Keratinocyte (primary cell): ENCODE measurements around the gene RTN4RL2. TPM values are rescaled to one million over a fixed set of nuclear protein-coding genes. Genes with fewer than 3 reads are reported as not detected.

Source experiments
- DNase-seq: peaks from one replicate; pipeline ENCODE4 v3.0.0-alpha.2; 2011; ENCODE audit warnings: low read depth, missing footprints, low spot score
- FAIRE-seq: peaks from 2 replicates; lab custom pipeline; 2011; peaks lifted over from hg19 to GRCh38; lab: Jason Lieb, UNC
- H2AFZ ChIP-seq: 2 replicates; pipeline ENCODE4 v1.6.0; 2012; ENCODE audit warnings: low read length, control low read depth, inconsistent platforms; ENCODE audit not compliant: control insufficient read depth
- H3K27ac ChIP-seq: 2 replicates; pipeline ENCODE4 v1.5.1; 2011; ENCODE audit warnings: low read length; ENCODE audit not compliant: control insufficient read depth, insufficient read depth
- H3K27me3 ChIP-seq: 3 replicates; pipeline ENCODE4 v1.6.0; 2011; ENCODE audit warnings: low read length; ENCODE audit not compliant: control insufficient read depth, insufficient read depth; ENCODE audit errors: extremely low read depth
- H3K36me3 ChIP-seq, 2 experiments: 2 replicates in 1 of 2; 3 replicates in 1 of 2; pipeline ENCODE4 v1.5.1; 2011; ENCODE audit warnings: low read length in 2 of 2, mild to moderate bottlenecking in 1 of 2; ENCODE audit not compliant: control insufficient read depth in 2 of 2, insufficient read depth in 2 of 2; ENCODE audit errors: extremely low read depth in 1 of 2
- H3K4me1 ChIP-seq: 3 replicates; pipeline ENCODE4 v1.5.1; 2011; ENCODE audit warnings: low read length; ENCODE audit not compliant: control insufficient read depth, insufficient read depth; ENCODE audit errors: extremely low read depth
- H3K4me2 ChIP-seq: 3 replicates; pipeline ENCODE4 v1.6.0; 2011; ENCODE audit warnings: low read depth, low read length; ENCODE audit not compliant: control insufficient read depth, insufficient read depth; ENCODE audit errors: extremely low read depth
- H3K4me3 ChIP-seq, 3 experiments: fragments of 200-600 bp in 1 of 3; sonication (generic) in 1 of 3; 2 replicates in 2 of 3; 3 replicates in 1 of 3; pipeline ENCODE4 v1.5.1; 2011 to 2016; ENCODE audit warnings: low read length in 3 of 3, mild to moderate bottlenecking in 3 of 3, control low read depth in 2 of 3, inconsistent platforms in 1 of 3, low read depth in 1 of 3, mixed read lengths in 1 of 3, mixed run types in 1 of 3, moderate library complexity in 1 of 3; ENCODE audit not compliant: control insufficient read depth in 2 of 3, insufficient read depth in 2 of 3; ENCODE audit errors: extremely low read depth in 1 of 3
- H3K79me2 ChIP-seq: 2 replicates; pipeline ENCODE4 v1.6.0; 2012; ENCODE audit warnings: low read length; ENCODE audit not compliant: control insufficient read depth, insufficient read depth
- H3K9ac ChIP-seq: 3 replicates; pipeline ENCODE4 v1.6.0; 2011; ENCODE audit warnings: low read length; ENCODE audit not compliant: control insufficient read depth, insufficient read depth; ENCODE audit errors: extremely low read depth
- H3K9me1 ChIP-seq: 3 replicates; pipeline ENCODE4 v1.6.0; 2011; ENCODE audit warnings: low read length; ENCODE audit not compliant: control insufficient read depth, insufficient read depth; ENCODE audit errors: extremely low read depth
- H3K9me3 ChIP-seq: 2 replicates; pipeline ENCODE4 v1.5.1; 2012; ENCODE audit warnings: low read depth, low read length; ENCODE audit not compliant: control insufficient read depth
- H4K20me1 ChIP-seq: 3 replicates; pipeline ENCODE4 v1.6.0; 2011; ENCODE audit warnings: low read length; ENCODE audit not compliant: control insufficient read depth, insufficient read depth; ENCODE audit errors: extremely low read depth
- EZH2 ChIP-seq: IDR thresholded peaks from one replicate; pipeline ENCODE4 v1.6.1; 2012; ENCODE audit warnings: inconsistent platforms, mild to moderate bottlenecking, low read length, moderate library complexity
- dilution Hi-C: fragments of 300-500 bp; cut with MboI; formaldehyde crosslinking; loops from one replicate; pipeline ENCODE4 v1.7.0; 2020; ENCODE audit warnings: low sequenced_read_pairs; ENCODE audit not compliant: extremely low pct_ligation_motif_present
- polyA plus RNA-seq, 5 experiments: library from polyadenylated mRNA; depleted of rRNA in 3 of 5; stranded (reverse) in 3 of 5; stranded (forward) in 1 of 5; unstranded in 1 of 5; fragments of >200 nt; gene quantifications; 1 replicate in 1 of 5; 2 replicates in 3 of 5; 3 replicates in 1 of 5; pipeline versions ENCODE4 v1.2.1 to v1.2.3, GENCODE V29; 2011 to 2012; ENCODE audit warnings: missing spikeins in 2 of 5, low read depth in 1 of 5, low replicate concordance in 1 of 5
- small RNA-seq, 3 experiments: library from RNA; depleted of rRNA; stranded (forward); fragments of <200 nt; gene quantifications; one replicate each; pipeline ENCODE3, GENCODE V24; 2012; ENCODE audit warnings: low read depth in 3 of 3, low replicate concordance in 1 of 3; ENCODE audit not compliant: insufficient read length in 3 of 3

The RTN4RL2 gene
- polyA plus RNA-seq, 1 donor (not counting 4 experiments of a cell fraction or from before 2014, with no cell fraction given) = 0.03 TPM

DNA sequence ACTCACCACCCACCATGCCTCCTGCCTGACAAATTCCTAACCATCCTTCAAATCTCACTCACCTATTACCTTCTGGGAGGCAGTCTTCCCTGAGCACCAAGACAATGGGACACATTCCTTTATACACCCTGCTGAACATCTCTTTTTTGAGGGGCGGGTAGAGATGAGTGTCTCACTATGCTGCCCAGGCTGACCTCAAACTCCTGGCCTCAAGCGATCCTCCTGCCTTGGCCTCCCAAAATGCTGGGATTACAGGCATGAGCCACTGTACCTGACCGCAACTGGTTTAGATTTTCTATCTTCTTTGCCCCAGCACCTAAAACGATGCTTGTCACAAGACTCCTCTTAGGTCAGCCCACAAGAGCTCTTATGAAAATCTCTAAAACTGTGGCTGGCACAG lies 63.1 kb downstream of the RTN4RL2 start:
- dilution Hi-C loops = no loop called here
- TF ChIP-seq EZH2 = no peak
- no peak overlapping the region for H3K9ac ChIP-seq

More for the DNA sequence above, 63.1 kb downstream of the RTN4RL2 start:
- no peak overlapping the region for H3K27ac ChIP-seq
- H3K79me2 ChIP-seq = peaks cover under 1% of the 10 kb centered on the region
- no peaks in the 10 kb centered on the region for H3K27me3 ChIP-seq
- no peaks in the 10 kb centered on the region for H3K4me1 ChIP-seq
- no peaks in the 10 kb centered on the region for H3K9me3 ChIP-seq
- H3K4me2 ChIP-seq = no peak overlapping the region
- H3K9me1 ChIP-seq = no peaks in the 10 kb centered on the region
- peaks cover under 1 to 1% of the 10 kb centered on the region in 2 experiments for H3K36me3 ChIP-seq
- no peaks in the 10 kb centered on the region for H4K20me1 ChIP-seq
- H3K4me3 ChIP-seq = no peak overlapping the region
- FAIRE-seq = no peak
- DNase-seq = no peak
- no peak overlapping the region for H2AFZ ChIP-seq

Small RNAs within 50 kb of the gene (small RNA-seq; reads per million reads assigned to genes)
- 0 to 0.33 (median 0) reads per million in 3 experiments for gene RNA5SP341

Other genes with a start within 250 kb of the RTN4RL2 start
- gene APLNR, start 223.3 kb upstream of the RTN4RL2 start, polyA plus RNA-seq = 0.03 TPM in 1 of 3 replicates, not detected in the others
- gene TNKS1BP1, start 135.6 kb upstream of the RTN4RL2 start, polyA plus RNA-seq = 88.3 to 107 TPM (median 94.3 TPM) in 3 replicates
- gene SSRP1, start 124.6 kb upstream of the RTN4RL2 start, polyA plus RNA-seq = 64.3 to 139 TPM (median 115 TPM) in 3 replicates
- gene P2RX3, start 122.2 kb upstream of the RTN4RL2 start, polyA plus RNA-seq = not detected in 3 replicates
- not detected in 3 replicates for gene PRG3, start 79.4 kb upstream of the RTN4RL2 start, polyA plus RNA-seq
- 0.09 TPM in 1 of 3 replicates, not detected in the others for gene PRG2, start 69.9 kb upstream of the RTN4RL2 start, polyA plus RNA-seq
- 14.1 to 83.9 TPM (median 48.1 TPM) in 3 replicates for gene SLC43A3, start 33.4 kb upstream of the RTN4RL2 start, polyA plus RNA-seq
- 0.45 to 0.91 TPM (median 0.75 TPM) in 3 replicates for gene SLC43A1, start 55.2 kb downstream of the RTN4RL2 start, polyA plus RNA-seq
- gene TIMM10, start 70.2 kb downstream of the RTN4RL2 start, polyA plus RNA-seq = 65.7 to 92.2 TPM (median 70.9 TPM) in 3 replicates
- not detected in 3 replicates for gene SMTNL1, start 77.1 kb downstream of the RTN4RL2 start, polyA plus RNA-seq
- 56.6 to 91.9 TPM (median 83.0 TPM) in 3 replicates for gene UBE2L6, start 107.1 kb downstream of the RTN4RL2 start, polyA plus RNA-seq
- gene SERPING1, start 137.2 kb downstream of the RTN4RL2 start, polyA plus RNA-seq = 12.8 to 21.9 TPM (median 14.4 TPM) in 3 replicates
- 0.05 to 0.14 TPM in 2 of 3 replicates, not detected in the other for gene YPEL4, start 189.4 kb downstream of the RTN4RL2 start, polyA plus RNA-seq
- gene CLP1, start 197.2 kb downstream of the RTN4RL2 start, polyA plus RNA-seq = 24.6 to 41.7 TPM (median 25.0 TPM) in 3 replicates
- gene ZDHHC5, start 207.6 kb downstream of the RTN4RL2 start, polyA plus RNA-seq = 78.8 to 94.6 TPM (median 79.3 TPM) in 3 replicates